HUES6 (cell line): ENCODE results near the gene SHISAL1.

Source experiments
- H3K27ac ChIP-seq: 2 replicates; pipeline ENCODE4 v1.7.0; 2013; ENCODE audit warnings: low read depth, mild to moderate bottlenecking, low read length, inconsistent platforms
- H3K27me3 ChIP-seq: 2 replicates; pipeline ENCODE4 v1.6.1; 2013; ENCODE audit warnings: low read length; ENCODE audit not compliant: control insufficient read depth, insufficient read depth
- H3K36me3 ChIP-seq: 2 replicates; pipeline ENCODE4 v1.6.1; 2013; ENCODE audit warnings: low read length; ENCODE audit not compliant: control insufficient read depth, insufficient read depth
- H3K4me1 ChIP-seq: 2 replicates; pipeline ENCODE4 v1.6.1; 2013; ENCODE audit warnings: low read length; ENCODE audit not compliant: control insufficient read depth, insufficient read depth
- H3K4me3 ChIP-seq: 2 replicates; pipeline ENCODE4 v1.5.1; 2013; ENCODE audit warnings: low read depth, low read length
- H3K9ac ChIP-seq: one replicate; pipeline ENCODE4 v1.6.1; 2013; ENCODE audit warnings: mild to moderate bottlenecking, low read length
- H3K9me3 ChIP-seq: 2 replicates; pipeline ENCODE4 v1.6.1; 2013; ENCODE audit warnings: low read depth, low read length; ENCODE audit not compliant: control insufficient read depth, insufficient read depth

The SHISAL1 gene

GRCh38 chr22:44287741-44288140 lies 25.0 kb downstream of the SHISAL1 start:
- peaks cover 36% of the 10 kb centered on the region for H3K4me1 ChIP-seq
- no peaks in the 10 kb centered on the region for H3K27me3 ChIP-seq
- H3K27ac ChIP-seq: no peak overlapping the region
- H3K4me3 ChIP-seq: no peak overlapping the region
- no peak overlapping the region for H3K9ac ChIP-seq
- no peaks in the 10 kb centered on the region for H3K36me3 ChIP-seq
- no peaks in the 10 kb centered on the region for H3K9me3 ChIP-seq

- Histone ChIP-seq H3K9ac (no peak overlapping the region), H3K27me3 (no peaks in the 10 kb centered on the region), H3K4me3 (no peak overlapping the region), H3K4me1 (peaks cover 30% of the 10 kb centered on the region), H3K9me3 (no peaks in the 10 kb centered on the region), H3K36me3 (no peaks in the 10 kb centered on the region), H3K27ac (no peak overlapping the region)
Measured at GRCh38 chr22:44287121-44287693, 25.5 kb downstream of the SHISAL1 start.

- Histone ChIP-seq H3K27me3 (no peaks in the 10 kb centered on the region), H3K4me3 (no peak overlapping the region), H3K27ac (no peak overlapping the region), H3K36me3 (no peaks in the 10 kb centered on the region), H3K4me1 (peaks cover 26% of the 10 kb centered on the region), H3K9ac (no peak overlapping the region), H3K9me3 (no peaks in the 10 kb centered on the region)
Measured at GRCh38 chr22:44286646-44287045, 26.1 kb downstream of the SHISAL1 start.

GRCh38 chr22:44284711-44285110 lies 28.0 kb downstream of the SHISAL1 start:
- H3K36me3 ChIP-seq: no peaks in the 10 kb centered on the region
- no peaks in the 10 kb centered on the region for H3K27me3 ChIP-seq
- H3K4me3 ChIP-seq: no peak overlapping the region
- no peak overlapping the region for H3K9ac ChIP-seq
- peaks cover 12% of the 10 kb centered on the region for H3K4me1 ChIP-seq
- H3K27ac ChIP-seq: no peak overlapping the region
- H3K9me3 ChIP-seq: no peaks in the 10 kb centered on the region

- Histone ChIP-seq H3K4me3 (no peak overlapping the region), H3K27me3 (no peaks in the 10 kb centered on the region), H3K27ac (no peak overlapping the region), H3K36me3 (no peaks in the 10 kb centered on the region), H3K9ac (no peak overlapping the region), H3K9me3 (no peaks in the 10 kb centered on the region), H3K4me1 (peaks cover 2% of the 10 kb centered on the region; the same call in 1 of the 2 replicates)
Measured at GRCh38 chr22:44281768-44282637, 30.7 kb downstream of the SHISAL1 start.

GRCh38 chr22:44280665-44281188 lies 32.0 kb downstream of the SHISAL1 start:
- Histone ChIP-seq H3K4me3 (no peak overlapping the region), H3K27ac (no peak overlapping the region), H3K9me3 (no peaks in the 10 kb centered on the region), H3K4me1 (peaks cover 6% of the 10 kb centered on the region; the same call in 1 of the 2 replicates), H3K36me3 (no peaks in the 10 kb centered on the region), H3K9ac (no peak overlapping the region), H3K27me3 (no peaks in the 10 kb centered on the region)

GRCh38 chr22:44279069-44279360 lies 33.7 kb downstream of the SHISAL1 start:
- Histone ChIP-seq H3K4me1 (peaks cover 6% of the 10 kb centered on the region; the same call in 1 of the 2 replicates), H3K36me3 (no peaks in the 10 kb centered on the region), H3K27me3 (no peaks in the 10 kb centered on the region)

GRCh38 chr22:44278243-44279068 lies 34.3 kb downstream of the SHISAL1 start:
- Histone ChIP-seq H3K4me1 (peaks cover 6% of the 10 kb centered on the region), H3K36me3 (no peaks in the 10 kb centered on the region), H3K27me3 (no peaks in the 10 kb centered on the region), H3K27ac (no peak overlapping the region), H3K9ac (no peak overlapping the region), H3K4me3 (no peak overlapping the region), H3K9me3 (no peaks in the 10 kb centered on the region)

More at GRCh38 chr22:44279069-44279360, 33.7 kb downstream of the SHISAL1 start:
- no peak overlapping the region for H3K27ac ChIP-seq
- H3K9me3 ChIP-seq: no peaks in the 10 kb centered on the region
- no peak overlapping the region for H3K9ac ChIP-seq
- no peak overlapping the region for H3K4me3 ChIP-seq

- peaks cover 6% of the 10 kb centered on the region for H3K4me1 ChIP-seq
- H3K9me3 ChIP-seq: no peaks in the 10 kb centered on the region
- no peaks in the 10 kb centered on the region for H3K27me3 ChIP-seq
- H3K27ac ChIP-seq: no peak overlapping the region
- no peak overlapping the region for H3K9ac ChIP-seq
- H3K36me3 ChIP-seq: no peaks in the 10 kb centered on the region
- no peak overlapping the region for H3K4me3 ChIP-seq
Measured at GRCh38 chr22:44277386-44278135, 35.2 kb downstream of the SHISAL1 start.

- Histone ChIP-seq H3K4me1 (peaks cover 8% of the 10 kb centered on the region), H3K27ac (no peak overlapping the region), H3K27me3 (no peaks in the 10 kb centered on the region), H3K4me3 (no peak overlapping the region), H3K36me3 (no peaks in the 10 kb centered on the region), H3K9me3 (no peaks in the 10 kb centered on the region), H3K9ac (no peak overlapping the region)
Measured at GRCh38 chr22:44276706-44277356, 35.9 kb downstream of the SHISAL1 start.
